HG03139 (cell line): ENCODE results near the gene RBP2.

Experiments used
- ATAC-seq: cut with Tn5 transposase; IDR thresholded peaks from one replicate; pipeline ENCODE4 v1.9.1; 2021; ENCODE audit not compliant: unreplicated experiment

The RBP2 gene

GRCh38 chr3:139476348-139476747 lies at the start of gene RBP2:
Gene RBP2 (minus strand): TSS chr3:139476516. CDS start chr3:139476459, 57 bp downstream.
- ATAC-seq: no peak

GRCh38 chr3:139524841-139525636 lies 48.7 kb upstream of the RBP2 start:
- no peak for ATAC-seq

GRCh38 chr3:139523718-139524117 lies 47.4 kb upstream of the RBP2 start:
- ATAC-seq: no peak

- ATAC-seq: no peak
Observed at GRCh38 chr3:139523166-139523565, 46.9 kb upstream of the RBP2 start.

GRCh38 chr3:139522421-139522820 lies 46.1 kb upstream of the RBP2 start:
- ATAC-seq: no peak

GRCh38 chr3:139521816-139522215 lies 45.5 kb upstream of the RBP2 start:
- no peak for ATAC-seq

- ATAC-seq: no peak
Observed at GRCh38 chr3:139521144-139521543, 44.8 kb upstream of the RBP2 start.

- ATAC-seq: no peak
Observed at GRCh38 chr3:139519998-139520737, 43.9 kb upstream of the RBP2 start.

- no peak for ATAC-seq
Observed at GRCh38 chr3:139518926-139519842, 42.9 kb upstream of the RBP2 start.

- no peak for ATAC-seq
Observed at GRCh38 chr3:139518306-139518705, 42.0 kb upstream of the RBP2 start.

GRCh38 chr3:139517321-139518065 lies 41.2 kb upstream of the RBP2 start:
- ATAC-seq: no peak

GRCh38 chr3:139514741-139515140 lies 38.4 kb upstream of the RBP2 start:
- no peak for ATAC-seq

- no peak for ATAC-seq
Observed at GRCh38 chr3:139509631-139510030, 33.3 kb upstream of the RBP2 start.

- ATAC-seq: no peak
Observed at GRCh38 chr3:139506766-139507165, 30.4 kb upstream of the RBP2 start.

GRCh38 chr3:139505829-139506386 lies 29.6 kb upstream of the RBP2 start:
- no peak for ATAC-seq

GRCh38 chr3:139499536-139499935 lies 23.2 kb upstream of the RBP2 start:
- no peak for ATAC-seq

- ATAC-seq: no peak
Observed at GRCh38 chr3:139493826-139494385, 17.6 kb upstream of the RBP2 start.

GRCh38 chr3:139491966-139492365 lies 15.7 kb upstream of the RBP2 start:
- ATAC-seq: no peak

GRCh38 chr3:139491027-139491700 lies 14.8 kb upstream of the RBP2 start:
- ATAC-seq: no peak
